Measurements from ENCODE around the gene FAAH.

Gene FAAH

DNA sequence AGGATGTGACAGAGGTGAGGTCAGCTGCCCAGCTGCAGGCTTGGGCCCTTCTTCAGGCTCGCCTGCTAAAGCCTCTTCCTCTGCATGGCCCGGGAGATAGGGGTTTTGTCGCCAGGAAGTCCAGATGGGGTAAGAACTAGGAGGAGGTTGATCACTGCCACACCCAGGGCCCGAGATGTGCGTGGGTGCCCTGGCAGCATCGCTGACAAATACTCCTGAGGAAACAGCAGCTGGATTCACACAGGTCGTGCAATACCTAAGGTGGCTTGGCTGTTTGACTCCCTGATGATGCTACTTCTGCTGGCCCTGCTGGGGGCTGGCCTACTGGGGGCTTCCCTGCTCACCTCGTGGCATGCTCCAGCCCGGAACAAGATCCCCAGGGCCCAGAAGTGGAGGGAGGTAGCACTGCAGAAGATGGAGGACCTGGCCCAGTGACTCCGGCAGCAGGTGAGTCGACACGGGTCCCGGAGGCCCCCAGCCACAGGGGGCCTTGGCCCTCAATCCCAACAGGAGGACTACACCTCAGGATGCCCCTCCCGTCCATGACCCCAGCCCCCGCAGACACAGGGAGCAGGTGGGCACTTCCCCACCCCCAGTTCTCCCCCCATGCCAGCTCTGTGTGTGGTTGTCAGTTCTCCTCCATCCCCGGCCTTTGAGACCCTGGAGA lies 29.6 kb downstream of the FAAH start:
- DNase-seq, result no peak

DNA sequence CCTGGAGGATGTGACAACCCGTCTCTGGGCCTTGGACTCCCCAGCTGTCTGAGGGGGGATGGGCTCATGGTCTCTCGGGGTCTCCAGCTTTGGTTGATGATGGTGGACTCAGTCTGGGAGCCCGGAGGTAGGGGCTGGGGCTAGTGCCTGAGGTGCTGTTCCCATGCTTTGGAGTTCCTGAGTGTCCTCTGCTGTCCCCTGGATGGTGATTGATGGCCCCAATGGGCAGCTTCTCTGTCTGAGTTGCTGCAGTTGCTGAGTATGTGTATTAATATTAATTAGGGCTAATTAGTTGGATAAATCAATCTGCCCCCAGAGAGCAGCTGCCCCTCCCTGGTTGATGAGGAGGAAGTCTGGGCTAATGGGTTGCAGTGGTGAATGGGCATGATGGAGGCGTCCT lies 30.6 kb downstream of the FAAH start:
- no peak for DNase-seq

DNA sequence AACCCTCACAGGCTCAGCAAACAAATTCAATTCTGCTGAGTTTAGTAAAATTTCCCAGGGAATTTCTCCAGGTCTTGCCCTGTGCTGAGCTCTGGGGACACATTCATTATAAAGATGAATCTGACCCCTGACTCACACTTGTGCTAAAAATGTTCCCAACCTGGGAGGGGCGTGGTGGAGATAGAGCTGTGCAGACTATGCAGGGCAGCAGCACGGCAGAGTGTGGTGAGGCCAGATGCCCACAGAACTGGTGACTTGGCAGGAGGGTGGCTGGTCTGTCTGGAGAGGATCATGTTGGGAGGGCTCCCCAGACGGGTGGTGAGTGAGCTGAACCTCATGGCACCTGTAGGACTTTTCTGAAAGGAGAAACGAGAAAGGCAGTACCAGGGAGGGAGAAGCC lies 31.6 kb downstream of the FAAH start:
- DNase-seq, result no peak

DNA sequence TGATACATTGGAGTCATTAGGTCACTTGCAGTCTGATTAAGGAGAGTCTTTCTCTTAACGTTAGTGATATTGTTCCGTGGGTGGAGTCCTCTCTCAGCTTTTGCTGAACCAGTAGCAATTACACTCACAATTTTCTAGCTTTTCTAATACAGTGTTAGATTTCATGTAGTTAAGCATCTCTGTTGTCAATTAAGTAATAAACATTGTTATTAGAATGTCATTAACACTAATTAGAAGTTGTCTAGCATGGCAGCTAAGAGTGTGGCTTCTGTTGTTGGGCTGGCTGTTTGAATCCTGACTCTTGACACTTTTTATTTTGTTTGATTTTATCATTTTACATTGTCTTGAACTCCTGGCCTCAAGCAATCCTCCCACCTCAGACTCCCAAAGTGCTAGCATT lies 33.4 kb downstream of the FAAH start:
- no peak for DNase-seq

DNA sequence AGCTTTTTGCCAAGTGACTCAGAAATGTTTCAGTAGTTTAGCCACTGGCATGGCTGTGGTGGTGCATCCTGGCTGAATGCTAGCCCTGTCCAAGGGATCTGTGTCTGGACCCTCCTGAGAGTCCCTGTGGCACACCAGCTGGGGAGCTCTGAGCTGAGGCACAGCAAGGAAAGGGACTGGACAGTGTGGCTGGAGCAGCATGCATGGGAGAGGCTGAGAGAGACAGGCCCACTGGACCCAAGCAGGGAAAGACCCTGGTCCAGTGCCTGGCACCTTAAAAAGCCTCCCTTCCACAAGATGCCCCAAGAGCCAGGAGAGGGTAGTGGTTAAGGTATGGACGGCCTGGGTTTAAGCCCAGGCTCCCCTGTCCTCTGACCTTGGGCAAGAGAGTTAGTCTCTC lies 35.3 kb downstream of the FAAH start:
- no peak for DNase-seq

DNA sequence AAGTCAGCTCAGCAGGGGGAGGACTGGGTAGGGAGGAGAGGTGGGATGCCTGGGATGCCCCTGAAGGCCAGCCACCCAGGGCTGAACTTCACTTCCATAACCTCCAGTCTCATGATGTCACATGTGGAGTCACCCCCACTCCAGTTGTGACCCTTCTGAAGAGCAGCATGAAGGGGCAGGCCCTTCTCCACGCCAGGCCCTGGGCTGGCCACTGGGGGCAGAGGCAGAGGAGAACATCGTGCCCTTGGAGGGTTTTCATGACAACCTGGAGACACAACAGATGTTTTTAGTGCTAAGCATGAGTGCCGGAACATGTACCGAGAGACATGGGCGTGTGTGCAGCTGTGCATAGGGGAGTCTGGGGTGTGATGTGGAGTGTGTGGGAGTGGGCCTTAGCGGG lies 37.6 kb downstream of the FAAH start:
- DNase-seq, result no peak

DNA sequence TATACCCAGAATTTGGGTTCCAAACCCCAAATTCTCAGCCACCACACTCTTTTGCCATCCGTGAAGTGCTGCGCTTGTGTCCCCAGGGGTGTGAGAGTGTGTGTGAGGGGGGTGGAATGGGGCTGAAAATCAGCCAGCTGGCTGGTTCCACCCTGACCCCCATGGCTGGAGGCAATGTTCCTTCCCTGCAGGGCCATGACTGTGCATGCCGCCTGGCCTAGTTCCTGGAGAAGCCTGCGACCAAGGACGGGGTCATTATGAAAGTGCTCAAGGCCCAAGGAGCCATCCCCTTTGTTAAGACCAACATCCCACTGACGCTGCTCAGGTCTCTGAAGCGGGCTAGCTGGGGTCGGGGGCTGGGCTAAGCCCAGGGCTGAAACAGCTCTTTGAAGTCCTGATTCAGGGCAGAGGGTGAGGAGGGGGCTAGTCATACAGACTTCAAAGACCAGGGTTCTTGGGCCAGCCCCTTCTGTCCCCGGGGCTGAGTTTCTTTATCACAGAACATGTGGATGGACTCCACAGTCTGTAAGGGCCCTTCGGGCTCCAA lies 38.7 kb downstream of the FAAH start:
- no peak for DNase-seq

DNA sequence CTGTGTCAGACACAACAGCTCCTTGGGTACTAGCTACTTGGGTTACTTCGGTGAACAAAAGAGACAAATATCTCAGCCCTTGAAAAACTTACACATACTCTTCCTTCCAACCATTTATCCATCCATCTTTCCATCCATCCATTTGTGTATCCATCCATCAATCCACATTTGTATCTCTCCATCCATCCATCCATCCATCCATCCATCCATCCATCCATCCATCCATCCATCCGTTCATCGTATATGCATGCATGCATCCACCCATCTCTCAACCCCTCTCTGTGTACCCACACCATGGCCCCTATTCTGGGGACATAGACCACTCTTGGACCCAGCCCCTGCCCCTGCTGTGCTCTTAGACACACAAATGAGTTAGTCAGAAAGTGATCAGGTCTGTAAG lies 40.2 kb downstream of the FAAH start:
- DNase-seq, result no peak

DNA sequence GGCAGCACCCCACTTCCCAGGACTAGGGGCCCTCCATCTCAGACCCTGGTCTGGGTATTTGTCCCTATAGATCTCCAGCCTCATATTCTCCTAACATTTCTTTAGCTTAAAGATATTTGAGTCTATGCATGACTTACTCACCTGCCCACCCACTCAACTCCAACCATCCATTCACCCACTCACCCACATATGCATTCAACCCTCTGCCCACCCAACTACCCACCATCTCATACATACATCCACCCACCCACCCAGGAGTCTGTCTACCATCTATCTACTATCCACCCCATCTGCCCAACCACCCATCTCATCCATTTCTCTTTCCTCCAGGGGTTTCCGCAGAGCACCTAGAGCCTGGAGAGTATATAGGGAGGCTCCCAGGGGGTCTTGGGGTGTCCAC lies 42.7 kb downstream of the FAAH start:
- no peak for DNase-seq

DNA sequence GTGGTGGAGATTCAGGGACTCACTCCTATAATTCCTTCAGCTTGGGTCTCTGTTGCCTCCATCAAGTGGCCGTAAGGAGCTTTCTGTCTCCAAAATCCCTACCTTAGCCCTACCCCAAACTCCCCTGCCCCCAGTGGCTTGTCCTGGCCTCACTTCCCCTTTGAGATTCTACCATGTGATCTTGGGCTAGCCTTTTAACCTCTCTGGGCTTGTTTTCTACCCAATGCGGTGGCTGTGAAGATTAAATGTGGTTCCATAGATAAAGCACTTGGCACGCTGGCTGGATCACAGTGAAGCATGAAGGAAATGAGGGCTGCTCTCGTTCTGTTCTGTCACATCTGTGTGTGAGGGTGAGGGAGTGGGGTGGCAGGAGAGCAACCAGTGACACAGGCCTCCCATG lies 43.6 kb downstream of the FAAH start:
- no peak for DNase-seq

DNA sequence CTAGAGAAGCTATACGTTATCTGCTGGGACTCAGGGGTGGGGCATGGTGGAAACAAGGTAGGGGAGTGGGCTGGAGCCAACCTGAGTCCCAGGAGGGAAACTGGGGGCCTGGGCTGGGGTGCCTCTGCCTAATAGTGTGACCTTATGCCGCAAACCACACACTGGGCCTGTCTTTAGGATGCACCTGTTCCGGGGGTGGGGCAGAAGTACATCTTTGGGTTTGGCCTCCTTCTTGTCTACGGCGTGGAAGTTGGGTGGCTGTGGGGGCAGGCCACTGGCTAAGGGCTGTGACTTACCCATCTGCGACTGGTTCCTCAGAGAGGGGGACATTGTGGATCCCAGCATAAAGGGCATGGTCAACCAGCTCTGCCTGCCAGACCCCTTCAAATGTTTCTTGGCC lies 44.2 kb downstream of the FAAH start:
- no peak for DNase-seq

DNA sequence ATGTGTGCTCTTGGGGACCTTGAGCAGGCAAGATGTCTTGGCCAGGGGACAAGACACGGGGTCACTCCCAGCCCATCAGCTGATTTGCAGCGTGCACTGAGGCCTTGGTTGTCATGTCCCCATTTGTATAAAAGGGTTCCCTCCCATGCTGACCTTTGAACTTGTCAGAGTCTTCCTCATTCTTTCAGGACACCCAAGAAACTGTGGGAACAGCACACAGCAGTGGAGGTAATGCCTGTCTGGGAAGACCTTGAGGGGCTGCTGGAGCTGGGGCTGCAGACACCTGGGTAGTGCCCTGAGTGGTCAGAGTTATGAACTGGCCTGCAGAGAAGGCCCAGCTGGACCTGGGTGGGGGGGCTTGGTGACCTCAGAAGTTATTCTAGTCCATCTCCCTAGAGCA lies 46.4 kb downstream of the FAAH start:
- no peak for DNase-seq

DNA sequence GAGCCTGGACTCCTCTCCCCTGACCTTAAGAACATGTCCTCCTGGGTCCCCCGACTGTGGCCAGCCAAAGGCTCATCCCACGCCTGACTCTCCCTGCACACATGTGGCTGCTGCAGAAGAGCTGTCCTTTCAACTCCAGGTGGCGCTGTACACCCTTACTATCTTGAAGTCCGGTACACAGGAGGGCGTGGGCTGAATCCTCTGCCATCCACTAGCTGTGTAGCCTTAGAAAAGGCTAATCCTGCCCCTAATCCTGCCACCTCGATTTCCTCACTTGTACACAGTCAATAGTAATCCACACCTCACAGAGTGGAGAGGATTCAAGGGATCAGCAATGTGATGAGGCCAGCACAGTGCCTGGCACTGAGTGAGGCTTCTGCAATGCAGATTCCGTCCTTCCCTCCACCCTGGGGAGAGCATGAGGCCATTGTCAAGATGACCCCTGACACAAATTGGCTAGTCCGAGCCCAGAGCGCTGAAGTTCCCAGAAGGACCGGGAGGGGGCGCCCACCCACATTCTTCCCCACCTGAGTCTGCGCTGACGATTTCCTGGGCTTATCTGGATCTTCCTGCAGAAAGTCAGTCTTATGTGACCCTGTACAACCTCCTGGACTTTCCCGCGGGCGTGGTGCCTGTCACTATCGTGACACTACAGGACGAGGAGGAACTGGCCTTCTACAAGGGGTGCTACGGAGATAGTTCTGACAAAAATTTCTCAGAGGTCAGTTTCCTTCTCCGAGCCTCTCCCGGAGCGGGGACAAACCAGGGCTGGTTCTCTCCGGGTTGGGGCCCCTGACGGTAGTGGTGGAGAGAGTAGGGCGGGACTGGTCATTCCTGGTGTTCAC lies 48.4 kb downstream of the FAAH start:
- peak; percentile 54 to 72 for DNase-seq

DNA sequence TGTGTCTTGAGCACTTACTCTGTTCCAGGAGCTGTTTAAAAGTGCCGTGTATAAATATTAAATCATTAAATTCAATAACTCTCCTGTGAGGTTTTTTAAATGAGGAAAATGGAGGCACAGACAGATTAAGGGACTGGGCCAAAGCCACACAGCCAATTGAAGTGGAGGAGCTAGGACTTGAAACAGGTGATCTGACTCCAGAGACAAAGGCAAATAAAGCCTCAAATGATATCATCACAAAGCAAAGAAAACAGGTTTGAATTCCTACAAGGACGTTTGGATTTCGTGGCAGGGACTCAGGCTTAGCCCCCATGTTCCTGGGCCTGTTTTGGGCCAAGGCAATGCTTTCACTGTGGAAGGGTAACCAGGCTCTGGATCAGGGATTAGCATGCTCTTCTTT lies 50.3 kb downstream of the FAAH start:
- no peak for DNase-seq

DNA sequence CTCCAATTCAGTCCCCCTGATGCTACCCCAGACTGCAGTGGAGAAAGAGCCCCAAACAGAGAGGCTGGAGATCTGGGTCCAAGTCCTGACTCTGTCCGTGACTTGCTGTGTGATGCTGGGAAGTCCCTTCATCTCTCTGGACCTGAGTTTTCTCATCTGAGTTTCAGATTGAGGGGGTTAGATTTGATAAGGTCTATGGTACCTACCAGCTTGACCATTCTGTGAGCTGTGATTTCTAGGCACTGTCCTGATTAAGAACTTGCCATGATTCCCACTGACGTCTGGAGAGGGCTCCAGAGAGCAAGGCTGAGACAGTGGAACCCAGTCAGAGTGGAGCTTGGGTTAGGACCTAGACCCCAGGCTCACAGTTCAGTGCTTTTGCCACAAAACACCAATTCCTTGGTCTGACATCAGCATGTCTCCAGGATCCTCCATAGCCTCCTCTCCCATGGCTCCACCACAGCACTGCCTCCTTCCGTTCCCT lies 51.7 kb downstream of the FAAH start:
- DNase-seq, result no peak

DNA sequence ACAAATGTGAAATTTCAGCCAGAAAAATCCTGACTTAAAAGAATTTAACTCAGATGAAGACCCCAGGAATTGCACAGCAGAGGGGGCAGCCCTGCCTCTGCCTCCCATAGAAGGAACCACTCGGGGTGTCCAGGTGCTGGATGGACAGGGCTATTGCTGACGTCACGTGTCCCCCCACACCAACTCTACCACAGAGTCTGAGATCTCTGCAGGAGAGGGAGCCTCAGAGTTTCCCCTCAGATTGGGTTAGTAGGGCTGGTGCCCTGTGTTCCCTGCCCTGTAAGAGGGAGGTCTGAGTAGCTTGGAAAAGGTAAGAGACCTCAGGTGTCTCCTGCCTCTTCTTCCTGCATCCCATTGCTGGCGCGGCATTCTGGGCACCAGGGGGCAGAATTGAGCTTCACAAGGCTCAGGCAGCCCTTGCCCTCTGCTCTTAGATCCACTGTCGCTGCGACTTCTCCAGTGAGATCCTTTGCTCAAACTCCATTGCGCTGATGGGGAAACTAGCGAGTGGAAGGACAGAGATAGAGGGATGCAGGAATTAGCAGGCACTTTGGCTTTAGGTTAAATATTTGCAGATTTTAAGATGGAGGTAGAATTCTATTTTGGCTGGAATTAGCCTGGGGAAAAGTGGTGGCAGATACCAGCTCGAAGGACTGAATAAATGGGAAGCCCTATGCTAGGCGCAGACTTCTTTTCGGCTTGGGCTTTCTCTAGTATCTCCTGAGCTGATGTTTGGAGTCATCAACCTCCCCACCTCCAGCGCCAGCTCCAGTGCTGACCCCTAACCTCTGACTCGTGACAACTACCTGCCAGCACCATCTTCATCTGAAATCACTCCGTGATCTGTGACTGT lies 52.8 kb downstream of the FAAH start:
- peak; percentile 67 to 78 for DNase-seq

DNA sequence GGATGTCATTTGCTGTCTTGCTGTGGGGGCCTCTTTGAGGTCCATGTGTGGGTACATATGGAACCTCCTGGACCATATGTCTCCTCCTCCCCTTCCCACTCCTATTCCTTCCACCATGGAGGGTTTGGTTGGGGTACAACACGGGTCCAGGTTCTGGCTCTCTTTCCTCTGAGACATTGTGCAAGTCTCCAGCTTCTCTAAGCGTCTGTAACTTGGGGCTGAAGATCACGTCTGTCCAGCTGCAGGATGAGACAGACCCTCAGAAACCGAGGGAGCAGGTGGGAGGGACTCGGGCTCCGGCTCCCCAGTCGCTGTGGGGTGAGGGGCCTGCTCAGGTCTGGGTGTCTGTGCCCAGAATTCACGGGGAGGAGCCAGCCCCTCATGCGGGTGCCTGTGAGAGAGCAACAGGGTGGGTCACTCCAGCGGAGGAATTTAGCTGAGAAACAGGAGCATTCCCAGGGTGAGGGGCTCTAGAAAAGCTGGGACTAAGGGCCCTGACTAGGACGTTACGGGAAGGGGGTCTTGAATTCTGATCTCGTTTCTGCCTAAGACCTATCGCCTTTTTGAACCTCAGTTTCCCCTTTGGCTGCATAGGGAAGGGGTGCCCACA lies 53.5 kb downstream of the FAAH start:
- no peak for DNase-seq

DNA sequence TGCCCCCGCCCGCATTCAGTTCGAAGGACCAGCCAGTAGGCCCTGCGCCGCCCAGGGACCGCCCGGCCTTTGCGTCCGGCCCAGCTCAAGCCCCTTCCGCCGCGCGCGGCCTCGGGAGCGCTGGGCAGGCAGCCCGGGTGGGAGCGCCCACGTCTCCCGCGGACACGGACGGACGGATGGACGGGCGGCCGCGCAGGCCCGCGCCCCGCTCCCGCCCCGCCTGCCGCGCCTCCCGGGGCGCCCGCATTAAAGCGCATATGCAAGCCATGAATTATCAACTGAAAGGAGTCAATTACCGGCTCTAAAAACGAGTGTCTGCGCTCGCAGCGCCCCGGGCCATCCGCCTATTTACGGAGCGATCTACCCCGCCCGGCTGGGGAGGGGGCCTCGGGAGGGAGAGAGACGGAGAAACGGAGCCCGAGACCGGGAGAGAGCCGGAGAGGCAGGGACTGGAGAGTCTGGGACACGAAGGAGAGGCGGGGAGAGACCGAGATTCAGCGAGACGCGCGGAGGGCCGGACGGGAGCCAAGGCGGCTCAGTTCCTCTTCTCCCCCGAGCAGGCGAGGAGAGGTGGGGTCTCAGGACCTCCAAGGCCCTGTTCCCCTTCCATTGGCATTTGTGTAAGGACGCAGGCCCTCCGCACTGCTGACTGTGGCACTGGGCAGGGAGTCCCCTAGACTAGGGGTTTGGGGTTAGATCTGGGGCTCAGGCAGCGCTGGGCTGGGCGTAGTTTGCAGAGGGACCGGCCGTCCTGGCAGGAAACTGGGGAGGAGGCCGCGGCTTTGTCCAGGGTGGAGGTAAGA lies 54.2 kb downstream of the FAAH start:
- peak; percentile 51 to 63 for DNase-seq

DNA sequence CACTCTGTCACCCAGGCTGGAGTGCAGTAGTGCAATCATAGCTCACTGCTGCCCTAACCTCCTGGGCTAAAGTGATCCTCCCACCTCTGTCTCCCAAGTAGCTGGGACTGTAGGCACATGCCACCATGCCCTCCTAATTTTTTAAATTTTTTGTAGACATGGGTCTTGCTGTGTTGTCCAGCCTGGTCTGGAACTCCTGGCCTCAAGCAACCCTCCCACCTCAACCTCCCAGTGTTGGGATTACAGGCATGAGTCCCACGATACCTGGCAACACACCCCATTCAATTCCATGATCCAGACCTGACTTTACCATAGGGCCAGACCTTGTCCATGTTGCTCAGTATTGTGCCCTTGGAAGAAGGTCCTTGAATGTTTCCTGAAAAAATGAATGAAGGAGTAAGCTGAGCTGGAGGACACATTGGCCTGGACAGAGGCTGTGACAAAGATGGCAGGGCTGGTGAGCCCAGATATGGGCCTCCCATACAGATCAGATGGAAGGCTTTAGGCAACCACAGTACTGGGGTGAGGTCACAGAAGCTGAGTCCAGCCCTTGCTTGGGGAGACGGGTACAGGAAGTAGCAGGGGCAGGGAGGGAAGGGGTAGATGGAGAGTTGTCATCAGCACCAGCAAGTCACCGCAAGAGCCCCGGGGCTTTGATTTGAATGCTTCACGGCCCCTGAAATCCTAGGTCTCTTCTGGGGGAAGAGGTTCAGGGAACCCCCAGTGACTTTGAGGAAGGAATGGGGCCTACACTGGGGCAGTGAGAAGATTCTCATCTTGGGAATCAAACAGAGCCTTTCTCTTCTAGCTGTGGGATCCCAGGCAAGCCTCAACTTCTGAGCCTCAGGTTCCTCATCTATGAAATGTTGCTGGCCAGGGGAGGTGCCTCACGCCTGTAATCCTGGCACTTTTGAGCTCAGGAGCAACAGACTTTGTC lies 55.4 kb downstream of the FAAH start:
- no peak for DNase-seq

DNA sequence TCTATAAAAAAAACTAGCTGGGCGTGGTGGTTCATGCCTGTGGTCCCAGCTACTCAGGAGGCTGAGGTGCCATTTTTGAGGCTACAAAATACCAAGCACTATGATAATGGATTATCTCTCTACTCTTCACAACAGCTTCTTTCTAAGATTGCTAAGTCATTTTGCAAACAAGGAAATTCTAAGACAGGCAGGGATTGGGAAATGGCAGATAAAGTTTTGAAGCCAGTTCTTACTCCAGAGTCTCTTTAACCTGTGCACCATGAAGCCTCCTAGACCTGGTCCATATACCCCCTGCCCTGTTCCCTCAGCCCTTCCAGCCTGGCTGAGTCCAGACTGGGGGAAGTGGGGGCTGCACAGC lies 56.0 kb downstream of the FAAH start:
- DNase-seq, result no peak
